K562 (cell line): ENCODE results near the gene TNNT1. TPM values are rescaled to one million over a fixed set of nuclear protein-coding genes. Genes with fewer than 3 reads are reported as not detected.

Source experiments
- ARID1B ChIP-seq: fragments of 450-650 bp; IDR thresholded peaks from 2 replicates; pipeline ENCODE4 v1.6.1; 2016; ENCODE audit warnings: antibody characterized with exemption, mild to moderate bottlenecking, inconsistent platforms
- BACH1 ChIP-seq: fragments of 200-800 bp; sonication (Bioruptor generic); IDR thresholded peaks from 2 replicates; pipeline ENCODE4 v1.6.1; 2016; ENCODE audit warnings: missing genetic modification characterization, missing compliant biosample characterization
- CHD4 ChIP-seq: fragments of 200-600 bp; sonication (generic); IDR thresholded peaks from 3 replicates; pipeline ENCODE4 v1.6.1; 2012; ENCODE audit warnings: low read depth, mild to moderate bottlenecking, mixed read lengths, low read length, inconsistent platforms; ENCODE audit not compliant: insufficient read depth, insufficient replicate concordance, poor library complexity, severe bottlenecking
- EHMT2 ChIP-seq: fragments of 450-650 bp; IDR thresholded peaks from 2 replicates; pipeline ENCODE4 v1.6.1; 2018; ENCODE audit warnings: antibody characterized with exemption
- ELF1 ChIP-seq: fragments of 200-800 bp; sonication (Bioruptor generic); IDR thresholded peaks from 2 replicates; pipeline ENCODE4 v1.6.1; 2016; ENCODE audit warnings: missing genetic modification characterization, missing compliant biosample characterization
- HMG20A ChIP-seq: fragments of 450-650 bp; formaldehyde crosslinking; conservative IDR thresholded peaks from 2 replicates; pipeline ENCODE4 v1.4.0; 2020; ENCODE audit warnings: mild to moderate bottlenecking, mixed read lengths
- HNRNPUL1 ChIP-seq: fragments of 200-400 bp; formaldehyde crosslinking; IDR thresholded peaks from 2 replicates; pipeline ENCODE4 v1.6.1; 2017; ENCODE audit warnings: low read length
- POLR2B ChIP-seq: fragments of 450-650 bp; IDR thresholded peaks from 2 replicates; pipeline ENCODE4 v1.6.1; 2018; ENCODE audit warnings: low read depth; ENCODE audit not compliant: partially characterized antibody
- RCOR1 ChIP-seq, 2 experiments: IDR thresholded peaks; 2 replicates each; pipeline ENCODE4 v1.6.1; 2012; ENCODE audit warnings: low read depth in 2 of 2, low read length in 2 of 2, borderline replicate concordance in 1 of 2, improper control_type of control experiment in 1 of 2
- SIX5 ChIP-seq, 2 experiments: IDR thresholded peaks; 2 replicates each; pipeline ENCODE4 v1.6.1; 2011; ENCODE audit warnings: low read length in 2 of 2, borderline replicate concordance in 1 of 2, low read depth in 1 of 2, mild to moderate bottlenecking in 1 of 2, moderate library complexity in 1 of 2; ENCODE audit not compliant: insufficient read depth in 1 of 2
- SP2 ChIP-seq: IDR thresholded peaks from 2 replicates; pipeline ENCODE4 v1.6.1; 2011; ENCODE audit warnings: mild to moderate bottlenecking, low read depth, low read length, moderate library complexity; ENCODE audit not compliant: poor library complexity, severe bottlenecking; ENCODE audit errors: extremely low read depth
- SRSF3 ChIP-seq: fragments of 200-400 bp; formaldehyde crosslinking; IDR thresholded peaks from 2 replicates; pipeline ENCODE4 v1.6.1; 2016; ENCODE audit warnings: mild to moderate bottlenecking, low read length, moderate library complexity; ENCODE audit not compliant: insufficient read depth
- ZBED1 ChIP-seq: IDR thresholded peaks from 2 replicates; pipeline ENCODE4 v1.6.1; 2014
- ZFP30 ChIP-seq: fragments of 250-450 bp; sonication (Bioruptor Pico); IDR thresholded peaks from 2 replicates; pipeline ENCODE4 v1.8.0; 2022; ENCODE audit warnings: moderate library complexity, mild to moderate bottlenecking, inconsistent platforms, borderline replicate concordance
- ZNF253 ChIP-seq: fragments of 250-450 bp; sonication (Bioruptor Pico); conservative IDR thresholded peaks from 2 replicates; pipeline ENCODE4 v1.6.1; 2021; ENCODE audit warnings: mild to moderate bottlenecking
- ZNF551 ChIP-seq: fragments of 250-450 bp; sonication (Bioruptor Pico); IDR thresholded peaks from 2 replicates; pipeline ENCODE4 v1.5.0; 2021; ENCODE audit warnings: mild to moderate bottlenecking, moderate library complexity
- ZNF696 ChIP-seq: fragments of 250-450 bp; sonication (Bioruptor Pico); conservative IDR thresholded peaks from 2 replicates; pipeline ENCODE4 v1.4.0; 2020; ENCODE audit warnings: mild to moderate bottlenecking, moderate library complexity
- polyA plus RNA-seq, 8 experiments: library from polyadenylated mRNA; depleted of rRNA in 4 of 8; stranded (reverse) in 5 of 8; unstranded in 3 of 8; fragments of >200 nt; fragmentation: Nextera tagmentation in 2 of 8; fragmentation: Illumina TruSeq in 1 of 8; extraction: Ambion mirVana in 2 of 8; extraction: Trizol in 1 of 8; gene quantifications; 2 replicates each; pipeline versions ENCODE4 v1.2.1 to v1.2.3, GENCODE V29; 2011 to 2014; ENCODE audit warnings: inconsistent platforms in 1 of 8, missing spikeins in 1 of 8
- total RNA-seq, 7 experiments: library from RNA; depleted of rRNA in 6 of 7; stranded (reverse); fragments of >200 nt in 6 of 7; fragmentation: Illumina TruSeq in 2 of 7; extraction: Trizol in 2 of 7; gene quantifications; 2 replicates each; pipeline versions ENCODE4 v1.2.1 to v1.2.3, GENCODE V29; 2011 to 2021; ENCODE audit warnings: low replicate concordance in 1 of 7
- TF ChIP-seq, protein P1 (sequence below): sonication (generic); formaldehyde crosslinking; IDR thresholded peaks from 2 replicates; pipeline ENCODE4 v1.8.1; 2023; ENCODE audit warnings: mild to moderate bottlenecking, missing genetic modification reagents
- TF ChIP-seq, protein P2 (sequence below): sonication (generic); formaldehyde crosslinking; IDR thresholded peaks from 2 replicates; pipeline ENCODE4 v1.8.1; 2022; ENCODE audit warnings: missing genetic modification reagents
- TF ChIP-seq, protein P3 (sequence below): sonication (generic); formaldehyde crosslinking; IDR thresholded peaks from 2 replicates; pipeline ENCODE4 v1.8.0; 2023; ENCODE audit warnings: missing genetic modification reagents, mild to moderate bottlenecking, borderline replicate concordance

TNNT1 gene
- total and polyA plus RNA-seq, 9 of the 15 experiments (the other 6 are each of a cell fraction or from before 2014, with no cell fraction given): 31.8 to 390 (median 227) TPM

DNA sequence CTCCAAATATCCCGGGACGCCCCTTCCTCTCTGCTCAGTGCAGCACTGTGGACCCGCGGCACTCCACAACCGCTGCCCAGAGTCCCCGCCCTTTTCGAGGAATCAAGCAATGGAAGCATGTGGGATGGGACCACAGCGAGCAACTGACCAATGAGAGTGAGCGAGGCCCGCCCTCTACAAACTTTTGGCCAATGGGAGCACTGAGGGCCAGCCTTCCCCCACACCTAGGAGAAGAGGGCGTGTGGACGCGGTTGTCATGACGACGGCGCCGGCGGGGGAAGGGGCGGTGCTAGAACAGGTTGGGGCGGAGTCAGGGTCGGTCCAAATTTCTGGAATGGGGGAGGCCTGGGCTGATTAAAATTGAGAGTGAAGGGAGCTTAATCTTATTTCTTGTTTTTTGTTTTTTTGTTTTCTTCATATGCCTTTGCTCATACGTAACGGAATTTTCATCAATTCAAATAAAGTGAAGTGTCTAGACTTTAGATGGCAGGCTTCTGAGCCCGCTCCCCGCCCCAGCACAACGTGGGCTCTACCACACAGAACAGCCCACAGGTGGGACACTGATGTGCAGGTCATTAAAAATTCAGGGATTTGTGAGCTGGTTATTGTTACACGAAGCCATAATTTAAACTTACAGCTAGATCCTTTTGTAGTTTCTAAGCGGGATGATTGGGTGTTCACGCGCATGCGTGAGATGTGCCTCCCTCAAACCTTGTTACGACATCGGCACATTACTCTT is 17.7 kb upstream of the TNNT1 start, which contains the start of gene DNAAF3 (continued):
- TF ChIP-seq SRSF3 (no peak), RCOR1 (IDR thresholded peaks at IDR 0.05; ENCODE audit: borderline replicate concordance in 1 of 2, low read depth in 2 of 2, low read length in 2 of 2) (peak in 1 of 2 experiments; percentile 18; a peak in 1 of 4 replicates), ARID1B (no peak), ZNF696 (CRISPR knock-in tag) (no peak), CHD4 (no peak), ZBED1 (no peak), HMG20A (CRISPR knock-in tag) (0 out of 2 replicates have a peak, but pooled peaks have one; percentile 47), ELF1 (no peak), ZNF551 (no peak), ZNF253 (CRISPR knock-in tag) (no peak), EHMT2 (no peak), POLR2B (no peak), BACH1 (tag) (no peak), ZFP30 (CRISPR knock-in tag) (no peak), HNRNPUL1 (no peak), SP2 (peak; percentile 79), SIX5 (IDR thresholded peaks at IDR 0.05; ENCODE audit: borderline replicate concordance in 1 of 2, insufficient read depth in 1 of 2, low read depth in 1 of 2, low read length in 2 of 2) (peak in 1 of 2 experiments; percentile 28; a peak in 1 of 4 replicates)
- TF ChIP-seq, protein P1, sequence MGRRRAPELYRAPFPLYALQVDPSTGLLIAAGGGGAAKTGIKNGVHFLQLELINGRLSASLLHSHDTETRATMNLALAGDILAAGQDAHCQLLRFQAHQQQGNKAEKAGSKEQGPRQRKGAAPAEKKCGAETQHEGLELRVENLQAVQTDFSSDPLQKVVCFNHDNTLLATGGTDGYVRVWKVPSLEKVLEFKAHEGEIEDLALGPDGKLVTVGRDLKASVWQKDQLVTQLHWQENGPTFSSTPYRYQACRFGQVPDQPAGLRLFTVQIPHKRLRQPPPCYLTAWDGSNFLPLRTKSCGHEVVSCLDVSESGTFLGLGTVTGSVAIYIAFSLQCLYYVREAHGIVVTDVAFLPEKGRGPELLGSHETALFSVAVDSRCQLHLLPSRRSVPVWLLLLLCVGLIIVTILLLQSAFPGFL (CRISPR knock-in tag): no peak
- TF ChIP-seq, protein P2, sequence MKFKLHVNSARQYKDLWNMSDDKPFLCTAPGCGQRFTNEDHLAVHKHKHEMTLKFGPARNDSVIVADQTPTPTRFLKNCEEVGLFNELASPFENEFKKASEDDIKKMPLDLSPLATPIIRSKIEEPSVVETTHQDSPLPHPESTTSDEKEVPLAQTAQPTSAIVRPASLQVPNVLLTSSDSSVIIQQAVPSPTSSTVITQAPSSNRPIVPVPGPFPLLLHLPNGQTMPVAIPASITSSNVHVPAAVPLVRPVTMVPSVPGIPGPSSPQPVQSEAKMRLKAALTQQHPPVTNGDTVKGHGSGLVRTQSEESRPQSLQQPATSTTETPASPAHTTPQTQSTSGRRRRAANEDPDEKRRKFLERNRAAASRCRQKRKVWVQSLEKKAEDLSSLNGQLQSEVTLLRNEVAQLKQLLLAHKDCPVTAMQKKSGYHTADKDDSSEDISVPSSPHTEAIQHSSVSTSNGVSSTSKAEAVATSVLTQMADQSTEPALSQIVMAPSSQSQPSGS (CRISPR knock-in tag): no peak
- TF ChIP-seq, protein P3, sequence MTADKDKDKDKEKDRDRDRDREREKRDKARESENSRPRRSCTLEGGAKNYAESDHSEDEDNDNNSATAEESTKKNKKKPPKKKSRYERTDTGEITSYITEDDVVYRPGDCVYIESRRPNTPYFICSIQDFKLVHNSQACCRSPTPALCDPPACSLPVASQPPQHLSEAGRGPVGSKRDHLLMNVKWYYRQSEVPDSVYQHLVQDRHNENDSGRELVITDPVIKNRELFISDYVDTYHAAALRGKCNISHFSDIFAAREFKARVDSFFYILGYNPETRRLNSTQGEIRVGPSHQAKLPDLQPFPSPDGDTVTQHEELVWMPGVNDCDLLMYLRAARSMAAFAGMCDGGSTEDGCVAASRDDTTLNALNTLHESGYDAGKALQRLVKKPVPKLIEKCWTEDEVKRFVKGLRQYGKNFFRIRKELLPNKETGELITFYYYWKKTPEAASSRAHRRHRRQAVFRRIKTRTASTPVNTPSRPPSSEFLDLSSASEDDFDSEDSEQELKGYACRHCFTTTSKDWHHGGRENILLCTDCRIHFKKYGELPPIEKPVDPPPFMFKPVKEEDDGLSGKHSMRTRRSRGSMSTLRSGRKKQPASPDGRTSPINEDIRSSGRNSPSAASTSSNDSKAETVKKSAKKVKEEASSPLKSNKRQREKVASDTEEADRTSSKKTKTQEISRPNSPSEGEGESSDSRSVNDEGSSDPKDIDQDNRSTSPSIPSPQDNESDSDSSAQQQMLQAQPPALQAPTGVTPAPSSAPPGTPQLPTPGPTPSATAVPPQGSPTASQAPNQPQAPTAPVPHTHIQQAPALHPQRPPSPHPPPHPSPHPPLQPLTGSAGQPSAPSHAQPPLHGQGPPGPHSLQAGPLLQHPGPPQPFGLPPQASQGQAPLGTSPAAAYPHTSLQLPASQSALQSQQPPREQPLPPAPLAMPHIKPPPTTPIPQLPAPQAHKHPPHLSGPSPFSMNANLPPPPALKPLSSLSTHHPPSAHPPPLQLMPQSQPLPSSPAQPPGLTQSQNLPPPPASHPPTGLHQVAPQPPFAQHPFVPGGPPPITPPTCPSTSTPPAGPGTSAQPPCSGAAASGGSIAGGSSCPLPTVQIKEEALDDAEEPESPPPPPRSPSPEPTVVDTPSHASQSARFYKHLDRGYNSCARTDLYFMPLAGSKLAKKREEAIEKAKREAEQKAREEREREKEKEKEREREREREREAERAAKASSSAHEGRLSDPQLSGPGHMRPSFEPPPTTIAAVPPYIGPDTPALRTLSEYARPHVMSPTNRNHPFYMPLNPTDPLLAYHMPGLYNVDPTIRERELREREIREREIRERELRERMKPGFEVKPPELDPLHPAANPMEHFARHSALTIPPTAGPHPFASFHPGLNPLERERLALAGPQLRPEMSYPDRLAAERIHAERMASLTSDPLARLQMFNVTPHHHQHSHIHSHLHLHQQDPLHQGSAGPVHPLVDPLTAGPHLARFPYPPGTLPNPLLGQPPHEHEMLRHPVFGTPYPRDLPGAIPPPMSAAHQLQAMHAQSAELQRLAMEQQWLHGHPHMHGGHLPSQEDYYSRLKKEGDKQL (CRISPR knock-in tag): no peak
